HL-60/S4 (cell line): ENCODE results near the gene PHLDB2.

ENCODE experiments used
- in situ Hi-C: fragments of 300-500 bp; cut with MboI; formaldehyde crosslinking; loops from 2 replicates; pipeline ENCODE4 v1.14.3; 2022; ENCODE audit warnings: low sequenced_read_pairs

PHLDB2 gene

GRCh38 chr3:112012205-112012992 is 153.3 kb downstream of the PHLDB2 start:
- in situ Hi-C loops: no loop called here

- in situ Hi-C loops: no loop called here
Measured at GRCh38 chr3:112013058-112013783, 154.2 kb downstream of the PHLDB2 start.

GRCh38 chr3:112013784-112014143 is 154.7 kb downstream of the PHLDB2 start:
- in situ Hi-C loops: no loop called here

DNA sequence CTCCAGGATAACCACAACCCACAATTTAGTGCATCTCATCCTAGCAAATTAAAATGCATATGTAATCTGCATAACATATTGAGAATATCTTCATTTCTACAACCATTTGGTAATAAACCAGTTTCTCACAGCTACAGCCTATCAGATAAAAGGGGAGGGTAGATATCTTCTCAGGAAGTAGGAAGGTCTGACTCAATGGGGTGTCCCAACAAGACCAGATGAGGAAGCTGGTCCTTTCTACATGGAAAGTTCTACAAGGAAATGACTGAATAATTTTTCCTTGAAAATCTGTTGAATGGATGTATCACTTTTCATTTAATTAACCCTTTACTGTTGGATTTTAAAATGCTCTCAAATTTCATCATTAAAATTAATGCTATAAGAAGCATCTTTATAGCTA is 158.0 kb downstream of the PHLDB2 start:
- in situ Hi-C loops: no loop called here

GRCh38 chr3:112018712-112019111 is 159.6 kb downstream of the PHLDB2 start:
- in situ Hi-C loops: no loop called here

DNA sequence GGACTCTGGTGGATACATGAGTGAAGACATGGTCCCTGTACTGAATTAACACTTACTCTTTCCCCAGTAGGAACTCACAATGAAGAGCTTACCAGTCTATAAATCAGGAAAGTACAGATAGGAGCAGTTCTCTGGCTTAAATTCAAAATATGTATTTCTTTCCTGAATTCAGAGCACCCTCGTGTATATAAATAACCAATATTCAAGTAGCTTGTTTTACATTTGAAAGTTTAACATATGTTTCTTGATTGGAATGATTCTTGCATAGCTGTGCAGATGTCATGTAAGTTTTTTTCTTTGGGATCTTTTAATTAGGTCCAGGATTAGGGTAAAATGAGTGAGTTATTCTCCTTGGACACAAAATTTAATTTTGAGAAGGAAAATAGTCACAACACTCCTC is 160.7 kb downstream of the PHLDB2 start:
- in situ Hi-C loops: no loop called here

GRCh38 chr3:112020674-112021085 is 161.6 kb downstream of the PHLDB2 start:
- in situ Hi-C loops: no loop called here
